ENCODE data around the gene HYOU1. TPM values are rescaled to one million over a fixed set of nuclear protein-coding genes. Genes with fewer than 3 reads are reported as not detected.

HYOU1 gene
- total RNA-seq, 1 experiment from 2014 or later = 228 TPM

- peaks cover 10% of the 10 kb centered on the region for H3K79me2 ChIP-seq (ENCODE audit: insufficient read depth, low read length)
- H3K4me1 ChIP-seq (ENCODE audit: insufficient read depth, low read length) = no peaks in the 10 kb centered on the region; the same call in 1 of the 2 replicates
- no peak for TF ChIP-seq CTCF (conservative IDR thresholded peaks at IDR 0.05)
- no peak overlapping the region for H2BK120ac ChIP-seq (ENCODE audit: low read depth, low read length, poor library complexity, severe bottlenecking)
- no peak overlapping the region for H3K4ac ChIP-seq (ENCODE audit: low read depth, low read length)
- no peak overlapping the region for H3K27ac ChIP-seq (ENCODE audit: insufficient read length, low read depth, low read length)
- H2AK5ac ChIP-seq (ENCODE audit: insufficient read length, low read length) = no peak overlapping the region
- H3K14ac ChIP-seq (ENCODE audit: insufficient read depth, low read length) = peak overlapping the region; percentile 87
- H3K23ac ChIP-seq (ENCODE audit: insufficient read length, low read depth, low read length) = no peak overlapping the region
- H2BK5ac ChIP-seq (ENCODE audit: insufficient read length, low read length) = no peak overlapping the region
- H3K56ac ChIP-seq (ENCODE audit: insufficient read length, low read depth, low read length) = no peak overlapping the region
- H4K20me1 ChIP-seq (ENCODE audit: control insufficient read depth, insufficient read depth, insufficient read length) = no peaks in the 10 kb centered on the region
- no peak overlapping the region for H4K8ac ChIP-seq (replicated peaks; ENCODE audit: insufficient read length, low read depth, low read length)
- Mint-ChIP-seq H3K4me3 (peak overlapping the region; percentile 95 to 99), H3K27ac (peak overlapping the region; percentile 96 to 99 (median 98); a peak in 6 of 7 replicates), H3K4me1 (peaks cover 13 to 22% of the 10 kb centered on the region in 2 experiments), H3K27me3 (ENCODE audit: low read depth) (no peaks in the 10 kb centered on the region), H3K9me3 (peaks cover 0 to 2% of the 10 kb centered on the region in 2 experiments; a peak in 3 of 5 replicates), H3K36me3 (ENCODE audit: insufficient read depth in 1 of 3, low read depth in 3 of 3) (peaks cover 49 to 51% (median 50%) of the 10 kb centered on the region in 3 experiments)
- DNase-seq = peak; percentile 60
- H3K9me3 ChIP-seq (ENCODE audit: control insufficient read depth, low read depth, low read length) = no peaks in the 10 kb centered on the region
- peak overlapping the region; percentile 92 for H3K18ac ChIP-seq (ENCODE audit: insufficient read length, low read depth, low read length)
- no peak overlapping the region for H2BK15ac ChIP-seq (ENCODE audit: low read depth, low read length)
- H4K5ac ChIP-seq (ENCODE audit: insufficient read length, low read depth, low read length) = no peak overlapping the region
- H3T11ph ChIP-seq (ENCODE audit: low read length) = no peak overlapping the region
- no peak overlapping the region for H2BK20ac ChIP-seq (ENCODE audit: low read depth, low read length, poor library complexity, severe bottlenecking)
- H3K9ac ChIP-seq (ENCODE audit: extremely low read depth, insufficient read length, low read length) = peak overlapping the region; percentile 86
- no peak overlapping the region for H2AFZ ChIP-seq (ENCODE audit: low read length)
- peaks cover 6% of the 10 kb centered on the region for H3K23me2 ChIP-seq (ENCODE audit: insufficient read length, low read depth, low read length, poor library complexity, severe bottlenecking)
- H3K27me3 ChIP-seq (ENCODE audit: insufficient read depth, low read length) = 0 out of 2 replicates have a peak, but pooled peaks cover 3% of the 10 kb centered on the region
- no CpG with 5 or more reads among the region's 48 CpGs for WGBS (ENCODE audit: extremely low coverage, insufficient read length, low lambda C conversion rate)
- H3K4me2 ChIP-seq (ENCODE audit: insufficient read depth, insufficient read length, low read length) = peak overlapping the region; percentile 74
- peaks cover 13% of the 10 kb centered on the region for H3K79me1 ChIP-seq (ENCODE audit: insufficient read depth, low read depth, low read length, poor library complexity, severe bottlenecking)
- no peak overlapping the region for H4K91ac ChIP-seq (ENCODE audit: insufficient read length, low read depth, low read length)
- no peak overlapping the region for H2BK12ac ChIP-seq (ENCODE audit: insufficient read length, low read depth, low read length)
These were observed 495 bp downstream of the HYOU1 start for GRCh38 chr11:119056421-119056999.

Measured in H9 (cell line).